ENCODE measurements around the gene DPY30.

Gene DPY30

DNA sequence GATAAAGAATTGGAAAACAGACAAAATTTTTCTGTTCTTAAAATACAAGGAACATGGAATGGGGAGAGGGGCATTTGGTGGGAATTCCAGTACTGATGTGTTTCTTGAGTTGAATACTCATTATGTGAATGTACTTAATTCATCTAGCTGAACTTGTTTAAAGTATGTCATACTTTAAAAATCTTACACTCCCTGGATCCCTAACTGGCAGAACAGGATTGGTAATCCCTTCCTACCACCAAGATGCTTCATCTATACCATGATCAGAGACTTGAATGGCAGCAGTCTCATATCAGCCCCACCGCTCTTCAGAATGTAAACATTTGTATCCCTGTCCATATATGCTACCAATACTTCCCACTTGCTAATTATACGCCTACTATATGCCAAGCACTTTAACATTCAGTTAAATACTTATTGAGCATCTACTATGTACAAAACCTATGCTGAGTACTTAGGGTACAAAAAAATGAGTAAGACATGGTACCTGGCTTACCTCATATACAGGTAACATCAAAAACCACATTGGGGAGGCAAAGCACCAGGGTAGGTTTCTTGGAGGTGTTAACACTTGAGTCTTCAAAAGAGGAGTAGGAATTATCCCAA, 34.1 kb downstream of the DPY30 start:
- Histone ChIP-seq H3K36me3 (replicated peaks) (no peaks in the 10 kb centered on the region), H3K27ac (no peak overlapping the region), H3K4me3 (ENCODE audit: low read depth, low read length) (no peak overlapping the region), H3K27me3 (replicated peaks) (no peaks in the 10 kb centered on the region)
- TF ChIP-seq, protein P1, sequence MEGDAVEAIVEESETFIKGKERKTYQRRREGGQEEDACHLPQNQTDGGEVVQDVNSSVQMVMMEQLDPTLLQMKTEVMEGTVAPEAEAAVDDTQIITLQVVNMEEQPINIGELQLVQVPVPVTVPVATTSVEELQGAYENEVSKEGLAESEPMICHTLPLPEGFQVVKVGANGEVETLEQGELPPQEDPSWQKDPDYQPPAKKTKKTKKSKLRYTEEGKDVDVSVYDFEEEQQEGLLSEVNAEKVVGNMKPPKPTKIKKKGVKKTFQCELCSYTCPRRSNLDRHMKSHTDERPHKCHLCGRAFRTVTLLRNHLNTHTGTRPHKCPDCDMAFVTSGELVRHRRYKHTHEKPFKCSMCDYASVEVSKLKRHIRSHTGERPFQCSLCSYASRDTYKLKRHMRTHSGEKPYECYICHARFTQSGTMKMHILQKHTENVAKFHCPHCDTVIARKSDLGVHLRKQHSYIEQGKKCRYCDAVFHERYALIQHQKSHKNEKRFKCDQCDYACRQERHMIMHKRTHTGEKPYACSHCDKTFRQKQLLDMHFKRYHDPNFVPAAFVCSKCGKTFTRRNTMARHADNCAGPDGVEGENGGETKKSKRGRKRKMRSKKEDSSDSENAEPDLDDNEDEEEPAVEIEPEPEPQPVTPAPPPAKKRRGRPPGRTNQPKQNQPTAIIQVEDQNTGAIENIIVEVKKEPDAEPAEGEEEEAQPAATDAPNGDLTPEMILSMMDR (IDR thresholded peaks at IDR 0.05; ENCODE audit: low read depth, low read length, missing control alignments), result no peak
- in situ Hi-C loops (cut with HindIII; ENCODE audit: low pct_ligation_motif_present, low sequenced_read_pairs), result no loop called here
- no peak for DNase-seq

DNA sequence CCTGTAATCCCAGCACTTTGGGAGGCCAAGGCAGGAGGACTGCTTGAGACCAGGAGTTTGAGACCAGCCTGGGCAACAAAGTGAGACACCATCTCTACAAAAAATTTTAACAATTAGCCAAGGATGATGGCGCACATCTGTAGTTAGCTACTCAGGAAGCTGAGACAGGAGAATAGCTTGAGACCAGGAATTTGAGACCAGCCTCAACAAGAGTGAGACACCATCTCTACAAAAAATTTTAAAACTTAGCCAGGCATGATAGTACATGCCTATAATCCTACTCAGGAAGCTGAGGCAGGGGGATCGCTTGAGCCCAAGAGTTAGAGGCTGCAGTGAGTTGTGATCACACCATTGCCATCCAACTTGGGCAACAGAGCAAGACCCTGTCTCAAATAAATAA, 35.8 kb downstream of the DPY30 start:
- no peak for DNase-seq
- in situ Hi-C loops (cut with HindIII; ENCODE audit: low pct_ligation_motif_present, low sequenced_read_pairs), result no loop called here
- H3K36me3 ChIP-seq (replicated peaks), result no peaks in the 10 kb centered on the region
- TF ChIP-seq, protein P1 (IDR thresholded peaks at IDR 0.05; ENCODE audit: low read depth, low read length, missing control alignments), result no peak
- no peaks in the 10 kb centered on the region for H3K27me3 ChIP-seq (replicated peaks)
- H3K4me3 ChIP-seq (ENCODE audit: low read depth, low read length), result no peak overlapping the region
- no peak overlapping the region for H3K27ac ChIP-seq

DNA sequence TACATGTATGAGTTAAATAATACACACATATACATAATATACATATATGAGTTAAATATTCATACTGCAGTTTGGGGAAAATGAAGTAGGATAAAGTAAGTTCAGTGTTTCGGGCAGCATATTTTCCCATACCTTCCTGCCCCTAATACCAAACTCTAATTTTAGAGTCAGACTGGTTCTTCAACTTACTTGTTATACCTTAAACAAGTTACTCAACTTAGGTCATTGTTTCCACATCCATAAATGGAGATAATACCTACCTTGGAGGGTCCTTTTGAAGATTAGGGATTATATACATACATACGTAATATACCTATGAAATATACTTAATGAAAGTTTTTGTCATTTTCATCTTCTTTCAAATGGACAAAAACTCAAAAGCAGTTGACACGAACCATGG, 37.2 kb downstream of the DPY30 start:
- H3K27me3 ChIP-seq (replicated peaks), result no peaks in the 10 kb centered on the region
- no peaks in the 10 kb centered on the region for H3K36me3 ChIP-seq (replicated peaks)
- no peak for DNase-seq
- no peak overlapping the region for H3K4me3 ChIP-seq (ENCODE audit: low read depth, low read length)
- TF ChIP-seq, protein P1 (IDR thresholded peaks at IDR 0.05; ENCODE audit: low read depth, low read length, missing control alignments), result no peak
- in situ Hi-C loops (cut with HindIII; ENCODE audit: low pct_ligation_motif_present, low sequenced_read_pairs), result no loop called here
- H3K27ac ChIP-seq, result no peak overlapping the region

DNA sequence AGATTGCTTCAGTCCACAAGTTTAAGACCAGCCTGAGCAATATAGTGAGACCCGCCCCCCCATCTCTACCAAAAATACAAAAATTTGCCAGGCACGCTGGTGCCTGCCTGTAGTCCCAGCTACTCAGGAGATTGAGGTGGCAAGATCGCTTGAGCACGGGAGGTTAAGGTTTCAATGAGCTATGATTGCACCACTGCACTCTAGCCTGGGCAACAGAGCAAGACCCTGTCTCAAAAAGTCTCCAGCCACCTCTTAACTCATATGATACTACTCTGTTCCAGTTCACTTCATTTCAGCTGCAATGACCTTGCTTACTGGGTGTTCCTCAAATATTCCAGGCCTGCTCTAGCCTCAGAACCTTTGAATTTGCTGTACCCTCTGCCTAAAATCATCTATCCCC, 40.2 kb downstream of the DPY30 start:
- no peak for DNase-seq
- no peak overlapping the region for H3K27ac ChIP-seq
- TF ChIP-seq, protein P1 (IDR thresholded peaks at IDR 0.05; ENCODE audit: low read depth, low read length, missing control alignments), result no peak
- H3K4me3 ChIP-seq (ENCODE audit: low read depth, low read length), result no peak overlapping the region
- in situ Hi-C loops (cut with HindIII; ENCODE audit: low pct_ligation_motif_present, low sequenced_read_pairs), result no loop called here
- no peaks in the 10 kb centered on the region for H3K27me3 ChIP-seq (replicated peaks)
- H3K36me3 ChIP-seq (replicated peaks), result no peaks in the 10 kb centered on the region

DNA sequence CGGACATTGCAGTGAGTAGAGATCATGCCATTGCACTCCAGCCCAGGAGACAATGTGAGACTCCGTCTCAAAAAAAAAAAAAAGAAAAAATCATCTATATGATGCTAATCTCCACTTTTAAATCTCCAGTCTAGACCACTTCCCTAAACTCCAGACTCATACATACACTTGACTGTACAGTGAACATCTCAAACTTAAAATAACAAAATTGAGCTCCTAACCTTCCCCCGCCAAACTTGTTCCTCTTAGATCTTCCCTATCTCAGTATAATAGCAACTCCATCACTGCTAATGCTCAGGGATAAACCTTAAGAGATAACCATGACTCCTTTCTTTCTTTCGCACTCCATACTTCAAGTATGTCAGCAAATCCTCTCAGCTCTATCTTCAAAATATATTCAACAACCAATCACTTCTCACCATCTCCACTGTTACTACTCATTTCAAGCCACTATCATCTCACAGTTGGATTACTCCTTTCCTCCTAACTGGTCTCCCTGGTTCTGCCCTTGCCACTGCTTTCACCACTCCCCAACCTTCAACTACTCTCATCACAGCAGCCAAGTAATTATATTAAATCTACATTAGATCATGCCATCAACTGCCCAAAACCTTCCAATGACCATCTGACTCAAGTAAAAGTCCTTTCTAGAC, 40.7 kb downstream of the DPY30 start:
- H3K27ac ChIP-seq, result no peak overlapping the region
- H3K4me3 ChIP-seq (ENCODE audit: low read depth, low read length), result no peak overlapping the region
- H3K36me3 ChIP-seq (replicated peaks), result no peaks in the 10 kb centered on the region
- no peaks in the 10 kb centered on the region for H3K27me3 ChIP-seq (replicated peaks)
- no peak for DNase-seq
- in situ Hi-C loops (cut with HindIII; ENCODE audit: low pct_ligation_motif_present, low sequenced_read_pairs), result no loop called here
- TF ChIP-seq, protein P1 (IDR thresholded peaks at IDR 0.05; ENCODE audit: low read depth, low read length, missing control alignments), result no peak

DNA sequence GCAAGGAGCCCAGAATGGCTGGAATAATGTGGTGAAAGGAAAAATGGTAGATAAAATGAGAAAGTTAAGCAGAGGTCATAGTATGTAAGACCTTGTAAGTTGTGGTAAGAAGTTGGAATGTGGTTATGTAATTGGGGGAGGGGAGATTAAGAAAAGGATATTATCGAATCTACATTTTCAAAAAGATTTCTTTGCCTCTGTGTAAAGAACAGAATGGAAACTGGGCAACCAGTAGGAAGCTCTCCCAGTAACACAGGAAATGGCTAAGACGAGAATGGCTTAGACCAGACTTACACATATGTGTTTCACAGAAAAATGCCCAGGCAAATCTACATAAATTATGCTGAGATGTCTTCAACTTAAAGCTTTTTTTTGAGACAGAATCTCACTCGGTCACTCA, 42.0 kb downstream of the DPY30 start:
- H3K36me3 ChIP-seq (replicated peaks), result no peaks in the 10 kb centered on the region
- no peak for DNase-seq
- no peak overlapping the region for H3K27ac ChIP-seq
- TF ChIP-seq, protein P1 (IDR thresholded peaks at IDR 0.05; ENCODE audit: low read depth, low read length, missing control alignments), result no peak
- no peaks in the 10 kb centered on the region for H3K27me3 ChIP-seq (replicated peaks)
- no peak overlapping the region for H3K4me3 ChIP-seq (ENCODE audit: low read depth, low read length)
- in situ Hi-C loops (cut with HindIII; ENCODE audit: low pct_ligation_motif_present, low sequenced_read_pairs), result no loop called here

Data from brain microvascular endothelial cell (primary cell).